Breast epithelium (tissue), 3 donors: ENCODE measurements around the gene MTRFR.

Experiments
- CTCF ChIP-seq, 3 donors: fragments of 450-650 bp; IDR thresholded peaks; one replicate each; pipeline ENCODE4 v1.5.1; 2016 to 2017; ENCODE audit warnings: antibody characterized with exemption in 3 of 3, mild to moderate bottlenecking in 3 of 3, moderate library complexity in 3 of 3
- POLR2A ChIP-seq: fragments of 450-650 bp; IDR thresholded peaks from one replicate; pipeline ENCODE4 v1.6.1; 2016; ENCODE audit warnings: antibody characterized with exemption, mild to moderate bottlenecking, moderate library complexity
- POLR2AphosphoS5 ChIP-seq, 3 donors: sonication (generic); formaldehyde crosslinking; IDR thresholded peaks; one replicate each; pipeline ENCODE4 v1.6.1; 2017; ENCODE audit warnings: antibody characterized with exemption in 3 of 3

GRCh38 chr12:123261196-123261595, 28.0 kb downstream of the MTRFR start:
- no peak for TF ChIP-seq CTCF (IDR thresholded peaks at IDR 0.05)
- TF ChIP-seq POLR2AphosphoS5 (IDR thresholded peaks at IDR 0.05): no peak
- no peak for TF ChIP-seq POLR2A
